ENCODE measurements around the gene PMFBP1. TPM values are rescaled to one million over a fixed set of nuclear protein-coding genes. Genes with fewer than 3 reads are reported as not detected.

Gene PMFBP1
- total RNA-seq, 6 donors from 2014 or later: 0.15 to 7.3 (median 1.1) TPM

GRCh38 chr16:72189865-72190371 is 18.0 kb upstream of the PMFBP1 start:
- 73 to 83% methylated on average over 6 of the region's 6 CpGs for WGBS, 2 donors
- H3K4me1 ChIP-seq: no peaks in the 10 kb centered on the region
- peak in 1 of 2 donors; percentile 63 for ATAC-seq (ENCODE audit: low FRiP score in 2 of 2)

DNA sequence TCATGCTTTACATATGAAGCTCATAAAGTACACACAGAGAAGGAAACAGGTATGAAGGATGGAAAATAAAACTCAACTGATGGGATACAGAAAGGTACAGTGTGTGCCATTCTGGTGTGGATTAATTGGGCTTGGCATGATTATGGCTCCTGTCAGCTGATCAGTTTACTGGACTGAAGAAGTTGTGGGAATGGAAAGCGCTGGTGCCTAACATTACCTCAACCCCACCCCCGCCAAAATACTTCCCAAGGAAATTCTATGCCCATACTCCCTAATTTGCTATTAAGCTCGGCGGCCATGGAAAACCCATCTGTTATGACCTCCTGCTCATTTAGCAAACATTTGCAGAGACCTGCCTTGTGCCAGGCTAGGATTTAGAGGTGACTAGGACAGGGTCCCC is 16.6 kb upstream of the PMFBP1 start:
- H3K27me3 ChIP-seq: no peaks in the 10 kb centered on the region
- WGBS, 2 donors: 94 to 98% methylated on average over 4 of the region's 4 CpGs
- no peak for ATAC-seq (ENCODE audit: low FRiP score in 2 of 2)
- H3K4me3 ChIP-seq: no peak overlapping the region
- no peaks in the 10 kb centered on the region for H3K4me1 ChIP-seq
- H3K27ac ChIP-seq: no peak overlapping the region
- no peaks in the 10 kb centered on the region for H3K9me3 ChIP-seq
- no peak for DNase-seq
- H3K36me3 ChIP-seq: no peaks in the 10 kb centered on the region
- TF ChIP-seq POLR2A (IDR thresholded peaks at IDR 0.05) (no peak), CTCF (IDR thresholded peaks at IDR 0.05) (no peak), EP300 (IDR thresholded peaks at IDR 0.05) (no peak), POLR2AphosphoS5 (IDR thresholded peaks at IDR 0.05) (no peak)

More at GRCh38 chr16:72189865-72190371, 18.0 kb upstream of the PMFBP1 start:
- Histone ChIP-seq H3K4me3 (no peak overlapping the region), H3K9me3 (no peaks in the 10 kb centered on the region), H3K36me3 (no peaks in the 10 kb centered on the region), H3K27me3 (no peaks in the 10 kb centered on the region), H3K27ac (peak overlapping the region in 1 of 4 donors; percentile 52)
- TF ChIP-seq POLR2AphosphoS5 (IDR thresholded peaks at IDR 0.05) (no peak), CTCF (IDR thresholded peaks at IDR 0.05) (no peak), EP300 (IDR thresholded peaks at IDR 0.05) (no peak), POLR2A (IDR thresholded peaks at IDR 0.05) (no peak)
- peak in 1 of 2 donors; percentile 26 for DNase-seq

GRCh38 chr16:72187551-72187950 is 15.6 kb upstream of the PMFBP1 start:
- DNase-seq (no peak), ATAC-seq (ENCODE audit: low FRiP score in 2 of 2) (no peak)
- TF ChIP-seq CTCF (IDR thresholded peaks at IDR 0.05) (no peak), EP300 (IDR thresholded peaks at IDR 0.05) (no peak), POLR2A (IDR thresholded peaks at IDR 0.05) (no peak), POLR2AphosphoS5 (IDR thresholded peaks at IDR 0.05) (no peak)
- no peaks in the 10 kb centered on the region for H3K9me3 ChIP-seq
- no peak overlapping the region for H3K27ac ChIP-seq
- H3K4me1 ChIP-seq: no peaks in the 10 kb centered on the region
- no peaks in the 10 kb centered on the region for H3K27me3 ChIP-seq
- no peaks in the 10 kb centered on the region for H3K36me3 ChIP-seq
- H3K4me3 ChIP-seq: no peak overlapping the region
- WGBS, 2 donors: 68 to 72% methylated on average over 6 of the region's 6 CpGs

GRCh38 chr16:72182976-72183375 is 11.0 kb upstream of the PMFBP1 start:
- Histone ChIP-seq H3K36me3 (no peaks in the 10 kb centered on the region), H3K9me3 (no peaks in the 10 kb centered on the region), H3K4me3 (no peak overlapping the region), H3K27me3 (no peaks in the 10 kb centered on the region), H3K27ac (no peak overlapping the region), H3K4me1 (no peaks in the 10 kb centered on the region)
- DNase-seq: no peak
- peak in 1 of 2 donors; percentile 10 for ATAC-seq (ENCODE audit: low FRiP score in 2 of 2)
- no peak for TF ChIP-seq CTCF (IDR thresholded peaks at IDR 0.05)
- TF ChIP-seq POLR2AphosphoS5 (IDR thresholded peaks at IDR 0.05): no peak
- TF ChIP-seq POLR2A (IDR thresholded peaks at IDR 0.05): no peak
- TF ChIP-seq EP300 (IDR thresholded peaks at IDR 0.05): no peak
